Heart left ventricle (tissue), 13 donors: ENCODE measurements around the gene PODXL2.

Source experiments
- CTCF ChIP-seq, 12 donors: fragments of 200-600 bp; sonication (generic) in 4 of 12; IDR thresholded peaks; one replicate each; pipeline versions ENCODE4 v1.5.0 to v1.8.0; 2018 to 2022; ENCODE audit warnings: antibody characterized with exemption in 12 of 12, mild to moderate bottlenecking in 5 of 12
- POLR2A ChIP-seq, 2 donors: fragments of 450-650 bp; IDR thresholded peaks; one replicate each; pipeline ENCODE4 v1.6.1; 2017; ENCODE audit warnings: antibody characterized with exemption in 2 of 2, mild to moderate bottlenecking in 2 of 2, moderate library complexity in 2 of 2
- donor health status: ischemic (EF 13 %, LVEDD 7.1; RV severe dilation, severe dysfunction).
- donor health status: DM: no; HTN: yes; CAD: no.
- donor health status: DM: no; HTN: no; CAD: no.
- donor health status: ischemic (EF 25% LVEDD 6.9; RV normal size, moderate dysfunction).
- donor health status: ischemic (EF 25% LVEDD 5.7; RV mildly dilated, moderate dysfunction).
- donor health status: ischemic (EF 35%, LVEDD 5.7; RV mildly dilated, moderate dysfunction).
- donor health status: nonischemic (EF 11% LVEDD 7.7; RV severe dilation, severe dysfunction).
- donor health status: DM: yes; HTN: yes; CAD: no.
- donor health status: PGD.
- donor health status: ischemic (EF 29% LVEDD 5.4; RV normal size, mild dysfunction).
- donor health status: nonischemic (EF 23%, LVEDD 6.1; RV moderate dilation, normal function).

DNA sequence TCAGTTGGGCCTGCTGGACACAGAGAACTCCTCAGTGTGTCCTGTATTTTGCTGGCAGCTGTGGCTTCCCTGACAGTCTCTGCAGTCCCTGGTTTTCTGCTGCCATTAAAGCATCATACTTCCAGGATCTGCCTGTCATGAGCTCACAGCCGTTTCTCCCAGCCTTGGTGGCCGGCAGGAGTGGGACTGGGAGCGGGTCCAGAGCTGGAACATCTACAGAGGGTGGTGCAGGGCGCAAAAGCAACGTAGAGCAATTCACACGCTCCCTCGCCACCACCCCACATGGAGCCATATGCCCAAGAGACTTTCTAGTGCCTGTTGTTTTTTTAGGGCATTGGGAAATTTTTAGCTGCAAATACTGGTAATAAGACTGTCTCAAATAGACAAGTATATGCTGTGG, 77.3 kb downstream of the PODXL2 start:
- TF ChIP-seq CTCF (IDR thresholded peaks at IDR 0.05) (no peak), POLR2A (IDR thresholded peaks at IDR 0.05) (no peak)
